PC-3 (cell line): ENCODE measurements around the gene SELENOS. TPM values are rescaled to one million over a fixed set of nuclear protein-coding genes. Genes with fewer than 3 reads are reported as not detected.

Source experiments
- ATAC-seq: fragments of 200-7000 bp; cut with Tn5 transposase; 2 replicates; pipeline ENCODE4 v1.9.1; 2020; ENCODE audit warnings: mild to moderate bottlenecking, moderate library complexity
- BruUV-seq: library from RNA; stranded (reverse); fragments of 400-500 nt; replicated peaks from 2 replicates; lab custom pipeline; 2021; lab: Mats Ljungman, UMichigan
- CTCF ChIA-PET: fragments of 300-600 bp; sonication (Branson Sonifier 250); formaldehyde crosslinking; loops from one replicate; lab custom pipeline; 2022; ENCODE audit warnings: antibody characterized with exemption; lab: Charles Lee
- POLR2A ChIA-PET: fragments of 300-600 bp; sonication (Branson Sonifier 250); formaldehyde crosslinking; loops from one replicate; lab custom pipeline; 2022; ENCODE audit warnings: antibody characterized with exemption; ENCODE audit not compliant: unreplicated experiment; lab: Charles Lee
- DNase-seq: peaks from one replicate; pipeline ENCODE4 v3.0.0-alpha.2; 2015
- H2AFZ ChIP-seq: fragments of 300-600 bp; sonication (generic); 2 replicates; pipeline ENCODE4 v1.6.0; 2016; ENCODE audit warnings: antibody characterized with exemption, low read length
- H3F3A ChIP-seq: fragments of 300-600 bp; sonication (generic); one replicate; pipeline ENCODE4 v1.6.0; 2017; ENCODE audit warnings: antibody characterized with exemption, low read length, control low read depth, mild to moderate bottlenecking; ENCODE audit not compliant: unreplicated experiment
- H3K27ac ChIP-seq: fragments of 300-600 bp; sonication (generic); 2 replicates; pipeline ENCODE4 v1.5.1; 2016; ENCODE audit warnings: mild to moderate bottlenecking, low read length
- H3K27me3 ChIP-seq: fragments of 300-600 bp; sonication (generic); 2 replicates; pipeline ENCODE4 v1.6.1; 2016; ENCODE audit warnings: low read length, mixed read lengths
- H3K36me3 ChIP-seq: fragments of 300-600 bp; sonication (generic); 2 replicates; pipeline ENCODE4 v1.6.1; 2016; ENCODE audit warnings: low read depth, mixed run types, low read length, mixed read lengths
- H3K4me1 ChIP-seq: fragments of 300-600 bp; sonication (generic); 2 replicates; pipeline ENCODE4 v1.5.1; 2016; ENCODE audit warnings: low read length; ENCODE audit not compliant: insufficient read depth
- H3K4me2 ChIP-seq: fragments of 300-600 bp; sonication (generic); 2 replicates; pipeline ENCODE4 v1.6.0; 2016; ENCODE audit warnings: low read length
- H3K4me3 ChIP-seq: fragments of 300-600 bp; sonication (generic); 2 replicates; pipeline ENCODE4 v1.5.1; 2016; ENCODE audit warnings: mild to moderate bottlenecking, low read length, mixed read lengths
- H3K79me2 ChIP-seq: fragments of 300-600 bp; sonication (generic); 2 replicates; pipeline ENCODE4 v1.6.1; 2017; ENCODE audit warnings: low read length, mixed read lengths
- H3K9ac ChIP-seq: fragments of 300-600 bp; sonication (generic); 2 replicates; pipeline ENCODE4 v1.6.0; 2016; ENCODE audit warnings: mild to moderate bottlenecking, low read length
- H3K9me2 ChIP-seq: fragments of 300-600 bp; sonication (generic); replicated peaks from 2 replicates; pipeline ENCODE4 v1.6.1; 2016; ENCODE audit warnings: mixed run types, low read length, mixed read lengths
- H3K9me3 ChIP-seq: fragments of 300-600 bp; sonication (generic); 2 replicates; pipeline ENCODE4 v1.6.1; 2016; ENCODE audit warnings: low read length, mixed read lengths
- H4K20me1 ChIP-seq: fragments of 300-600 bp; sonication (generic); 2 replicates; pipeline ENCODE4 v1.6.1; 2016; ENCODE audit warnings: low read length, mixed read lengths
- CTCF ChIP-seq: fragments of 300-600 bp; sonication (generic); conservative IDR thresholded peaks from 2 replicates; pipeline ENCODE4 v1.5.1; 2017; ENCODE audit warnings: antibody characterized with exemption, low read depth, mild to moderate bottlenecking, low read length
- EZH2 ChIP-seq: fragments of 300-600 bp; sonication (generic); IDR thresholded peaks from one replicate; pipeline ENCODE4 v1.6.1; 2017; ENCODE audit warnings: antibody characterized with exemption, mild to moderate bottlenecking, low read length; ENCODE audit not compliant: unreplicated experiment
- EZH2phosphoT487 ChIP-seq: fragments of 300-600 bp; sonication (generic); IDR thresholded peaks from 2 replicates; pipeline ENCODE4 v1.6.1; 2018; ENCODE audit warnings: mild to moderate bottlenecking, antibody characterized with exemption, low read length, borderline replicate concordance
- intact Hi-C: fragments of 100-400 bp; cut with micrococcal nuclease; formaldehyde crosslinking; loops from 2 replicates; pipeline ENCODE4 v1.9.0; 2023
- total RNA-seq: library from RNA; depleted of rRNA; stranded (reverse); fragments of >200 nt; gene quantifications from 2 replicates; pipeline ENCODE4 v1.2.3, GENCODE V29; 2014

Gene SELENOS
- total RNA-seq, 1 experiment from 2014 or later: 40.1 TPM

- no peak overlapping the region for H3K27ac ChIP-seq
- no peak overlapping the region for H2AFZ ChIP-seq
- no peaks in the 10 kb centered on the region for H3K27me3 ChIP-seq
- TF ChIP-seq CTCF: no peak
- TF ChIP-seq EZH2: no peak
- no peak for TF ChIP-seq EZH2phosphoT487
- POLR2A ChIA-PET: no interaction called here
- H3K4me1 ChIP-seq: no peaks in the 10 kb centered on the region
- no peaks in the 10 kb centered on the region for H3K9me2 ChIP-seq
- H4K20me1 ChIP-seq: peaks cover 25% of the 10 kb centered on the region
- no peak overlapping the region for H3K4me3 ChIP-seq
- H3F3A ChIP-seq: no peaks in the 10 kb centered on the region
- BruUV-seq: no TSS peak
- no peak overlapping the region for H3K4me2 ChIP-seq
- peaks cover 40% of the 10 kb centered on the region for H3K79me2 ChIP-seq
- H3K9me3 ChIP-seq: no peaks in the 10 kb centered on the region
- intact Hi-C loops: no loop called here
- H3K9ac ChIP-seq: no peak overlapping the region
- CTCF ChIA-PET: no interaction called here
- DNase-seq (no peak), ATAC-seq (no peak)
- H3K36me3 ChIP-seq: peaks cover 71% of the 10 kb centered on the region
Measured at GRCh38 chr15:101286471-101287114, 9.3 kb upstream of the SELENOS start.

GRCh38 chr15:101283931-101284330 lies 6.6 kb upstream of the SELENOS start:
- H3K4me1 ChIP-seq: no peaks in the 10 kb centered on the region
- DNase-seq: no peak
- H3K36me3 ChIP-seq: peaks cover 55% of the 10 kb centered on the region
- no peak overlapping the region for H3K9ac ChIP-seq
- ATAC-seq: no peak
- peaks cover 11% of the 10 kb centered on the region for H4K20me1 ChIP-seq
- no peak overlapping the region for H3K4me2 ChIP-seq
- H3K4me3 ChIP-seq: no peak overlapping the region
- H3F3A ChIP-seq: no peaks in the 10 kb centered on the region
- POLR2A ChIA-PET: no interaction called here
- no peak overlapping the region for H2AFZ ChIP-seq
- H3K27ac ChIP-seq: no peak overlapping the region
- TF ChIP-seq CTCF: no peak
- TF ChIP-seq EZH2: no peak
- TF ChIP-seq EZH2phosphoT487: no peak
- CTCF ChIA-PET: no interaction called here
- peaks cover 16% of the 10 kb centered on the region for H3K79me2 ChIP-seq
- intact Hi-C loops: no loop called here
- no peaks in the 10 kb centered on the region for H3K27me3 ChIP-seq
- BruUV-seq: no TSS peak
- H3K9me2 ChIP-seq: no peaks in the 10 kb centered on the region
- no peaks in the 10 kb centered on the region for H3K9me3 ChIP-seq

- POLR2A ChIA-PET: interaction anchor here (0.7 kb wide), 1 partner anchor 115 kb away, joined by 5 read pairs; no protein-coding TSS in a partner anchor
- no peaks in the 10 kb centered on the region for H3K9me2 ChIP-seq
- no peaks in the 10 kb centered on the region for H3K9me3 ChIP-seq
- H3K36me3 ChIP-seq: peaks cover 29% of the 10 kb centered on the region
- H3K4me2 ChIP-seq: no peak overlapping the region
- H3K4me1 ChIP-seq: 0 out of 2 replicates have a peak, but pooled peaks cover 13% of the 10 kb centered on the region
- no peaks in the 10 kb centered on the region for H4K20me1 ChIP-seq
- ATAC-seq: no peak
- intact Hi-C loops: no loop called here
- H3K4me3 ChIP-seq: no peak overlapping the region
- no TSS peak for BruUV-seq
- H3K9ac ChIP-seq: no peak overlapping the region
- TF ChIP-seq EZH2phosphoT487 (no peak), EZH2 (no peak), CTCF (no peak)
- no peak for DNase-seq
- peaks cover 21% of the 10 kb centered on the region for H3K79me2 ChIP-seq
- H2AFZ ChIP-seq: no peak overlapping the region
- CTCF ChIA-PET: no interaction called here
- no peaks in the 10 kb centered on the region for H3F3A ChIP-seq
- H3K27ac ChIP-seq: no peak overlapping the region
- no peaks in the 10 kb centered on the region for H3K27me3 ChIP-seq
Measured at GRCh38 chr15:101280007-101280406, 2.7 kb upstream of the SELENOS start.
